Measurements from ENCODE around the gene NCAN. TPM values are rescaled to one million over a fixed set of nuclear protein-coding genes. Genes with fewer than 3 reads are reported as not detected.
A peak's percentile ranks its signal among the peaks of the same experiment; 100 is the strongest.

Gene NCAN
- total and polyA plus RNA-seq, 9 of the 15 experiments (the other 6 are each of a cell fraction or from before 2014, with no cell fraction given), result 0.04 TPM; not detected in 8

- TF ChIP-seq RCOR1 (IDR thresholded peaks at IDR 0.05; ENCODE audit: borderline replicate concordance in 1 of 2, low read depth in 2 of 2, low read length in 2 of 2) (peak in 1 of 2 experiments; percentile 31; a peak in 1 of 4 replicates), ZNF23 (CRISPR knock-in tag; IDR thresholded peaks at IDR 0.05) (no peak), GTF2F1 (IDR thresholded peaks at IDR 0.05; ENCODE audit: low read depth, low read length) (no peak), SETDB1 (IDR thresholded peaks at IDR 0.05; ENCODE audit: low read length) (no peak), FOXP1 (CRISPR knock-in tag; IDR thresholded peaks at IDR 0.05) (no peak), THRB (CRISPR knock-in tag; conservative IDR thresholded peaks at IDR 0.05) (no peak), POLR2G (IDR thresholded peaks at IDR 0.05; ENCODE audit: low read depth, low read length) (no peak), PHF8 (IDR thresholded peaks at IDR 0.05; ENCODE audit: borderline replicate concordance, low read length) (no peak), NR1H2 (CRISPR knock-in tag; IDR thresholded peaks at IDR 0.05) (no peak), MCM2 (IDR thresholded peaks at IDR 0.05; ENCODE audit: low read depth) (no peak), ESRRA (IDR thresholded peaks at IDR 0.05; ENCODE audit: borderline replicate concordance, low read depth) (peak; percentile 62; the same call in 1 of the 2 replicates), ASH1L (IDR thresholded peaks at IDR 0.05; ENCODE audit: borderline replicate concordance, low read depth, partially characterized antibody) (no peak), HDAC2 (IDR thresholded peaks at IDR 0.05) (peak; percentile 34; the same call in 1 of the 2 replicates), KDM1A (IDR thresholded peaks at IDR 0.05) (peak; percentile 68 to 86; a peak in 3 of 4 replicates), NR0B1 (IDR thresholded peaks at IDR 0.05; ENCODE audit: partially characterized antibody) (no peak), ERF (CRISPR knock-in tag; IDR thresholded peaks at IDR 0.05) (no peak), RNF219 (CRISPR knock-in tag; IDR thresholded peaks at IDR 0.05) (no peak), ZNF316 (IDR thresholded peaks at IDR 0.05) (no peak), BCOR (IDR thresholded peaks at IDR 0.05) (peak; percentile 92), U2AF1 (optimal IDR thresholded peaks at IDR 0.05; ENCODE audit: low read depth, low read length) (no peak), XRCC5 (IDR thresholded peaks at IDR 0.05; ENCODE audit: low read depth, low read length) (no peak)
- TF ChIP-seq, protein P1, sequence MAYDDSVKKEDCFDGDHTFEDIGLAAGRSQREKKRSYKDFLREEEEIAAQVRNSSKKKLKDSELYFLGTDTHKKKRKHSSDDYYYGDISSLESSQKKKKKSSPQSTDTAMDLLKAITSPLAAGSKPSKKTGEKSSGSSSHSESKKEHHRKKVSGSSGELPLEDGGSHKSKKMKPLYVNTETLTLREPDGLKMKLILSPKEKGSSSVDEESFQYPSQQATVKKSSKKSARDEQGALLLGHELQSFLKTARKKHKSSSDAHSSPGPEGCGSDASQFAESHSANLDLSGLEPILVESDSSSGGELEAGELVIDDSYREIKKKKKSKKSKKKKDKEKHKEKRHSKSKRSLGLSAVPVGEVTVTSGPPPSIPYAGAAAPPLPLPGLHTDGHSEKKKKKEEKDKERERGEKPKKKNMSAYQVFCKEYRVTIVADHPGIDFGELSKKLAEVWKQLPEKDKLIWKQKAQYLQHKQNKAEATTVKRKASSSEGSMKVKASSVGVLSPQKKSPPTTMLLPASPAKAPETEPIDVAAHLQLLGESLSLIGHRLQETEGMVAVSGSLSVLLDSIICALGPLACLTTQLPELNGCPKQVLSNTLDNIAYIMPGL (CRISPR knock-in tag; IDR thresholded peaks at IDR 0.05), result no peak
Measured at GRCh38 chr19:19205416-19206410, 6.0 kb upstream of the NCAN start (continued).

All from K562 (cell line).